ENCODE data around the gene KDM4C.

KDM4C gene

GRCh38 chr9:7115606-7116005 is 357.8 kb downstream of the KDM4C start:
- DNase-seq, result no peak

GRCh38 chr9:7117676-7118561 is 360.1 kb downstream of the KDM4C start:
- no peak for DNase-seq

- no peak for DNase-seq
These were observed 360.9 kb downstream of the KDM4C start for GRCh38 chr9:7118633-7119032.

- no peak for DNase-seq
These were observed 361.8 kb downstream of the KDM4C start for GRCh38 chr9:7119612-7120011.

GRCh38 chr9:7121055-7121454 is 363.3 kb downstream of the KDM4C start:
- no peak for DNase-seq

- DNase-seq, result no peak
These were observed 363.9 kb downstream of the KDM4C start for GRCh38 chr9:7121664-7122063.

GRCh38 chr9:7123743-7124142 is 366.0 kb downstream of the KDM4C start:
- no peak for DNase-seq

GRCh38 chr9:7125231-7125630 is 367.5 kb downstream of the KDM4C start:
- DNase-seq, result no peak

GRCh38 chr9:7129391-7129790 is 371.6 kb downstream of the KDM4C start:
- DNase-seq, result no peak

GRCh38 chr9:7130266-7130820 is 372.6 kb downstream of the KDM4C start:
- no peak for DNase-seq

GRCh38 chr9:7132605-7133004 is 374.8 kb downstream of the KDM4C start:
- DNase-seq, result no peak

GRCh38 chr9:7135735-7136134 is 378.0 kb downstream of the KDM4C start:
- DNase-seq, result no peak

- no peak for DNase-seq
These were observed 379.3 kb downstream of the KDM4C start for GRCh38 chr9:7137040-7137439.

GRCh38 chr9:7137571-7137970 is 379.8 kb downstream of the KDM4C start:
- no peak for DNase-seq

GRCh38 chr9:7139886-7140285 is 382.1 kb downstream of the KDM4C start:
- no peak for DNase-seq

- no peak for DNase-seq
These were observed 382.6 kb downstream of the KDM4C start for GRCh38 chr9:7140401-7140800.

GRCh38 chr9:7143645-7144200 is 385.9 kb downstream of the KDM4C start:
- DNase-seq, result no peak

GRCh38 chr9:7144265-7145046 is 386.7 kb downstream of the KDM4C start:
- no peak for DNase-seq

- no peak for DNase-seq
These were observed 387.7 kb downstream of the KDM4C start for GRCh38 chr9:7145361-7146069.

- DNase-seq, result no peak
These were observed 388.8 kb downstream of the KDM4C start for GRCh38 chr9:7146582-7146981.

GRCh38 chr9:7147121-7148090 is 389.6 kb downstream of the KDM4C start:
- no peak for DNase-seq

All from stimulated activated naive CD4-positive, alpha-beta T cell treated with Interleukin-2 at 50 U/mL for 16 hours (primary cell).